HUES6 (cell line): ENCODE results near the gene SVEP1.
"Not testable (repeated sequence)": the region's sequence is repeated elsewhere in the genome, so short reads cannot be mapped to it uniquely, and the experiment has no call there.

Experiments used
- H3K27ac ChIP-seq: 2 replicates; pipeline ENCODE4 v1.7.0; 2013; ENCODE audit warnings: low read depth, mild to moderate bottlenecking, low read length, inconsistent platforms
- H3K27me3 ChIP-seq: 2 replicates; pipeline ENCODE4 v1.6.1; 2013; ENCODE audit warnings: low read length; ENCODE audit not compliant: control insufficient read depth, insufficient read depth
- H3K36me3 ChIP-seq: 2 replicates; pipeline ENCODE4 v1.6.1; 2013; ENCODE audit warnings: low read length; ENCODE audit not compliant: control insufficient read depth, insufficient read depth
- H3K4me1 ChIP-seq: 2 replicates; pipeline ENCODE4 v1.6.1; 2013; ENCODE audit warnings: low read length; ENCODE audit not compliant: control insufficient read depth, insufficient read depth
- H3K4me3 ChIP-seq: 2 replicates; pipeline ENCODE4 v1.5.1; 2013; ENCODE audit warnings: low read depth, low read length
- H3K9ac ChIP-seq: one replicate; pipeline ENCODE4 v1.6.1; 2013; ENCODE audit warnings: mild to moderate bottlenecking, low read length
- H3K9me3 ChIP-seq: 2 replicates; pipeline ENCODE4 v1.6.1; 2013; ENCODE audit warnings: low read depth, low read length; ENCODE audit not compliant: control insufficient read depth, insufficient read depth

SVEP1 gene

DNA sequence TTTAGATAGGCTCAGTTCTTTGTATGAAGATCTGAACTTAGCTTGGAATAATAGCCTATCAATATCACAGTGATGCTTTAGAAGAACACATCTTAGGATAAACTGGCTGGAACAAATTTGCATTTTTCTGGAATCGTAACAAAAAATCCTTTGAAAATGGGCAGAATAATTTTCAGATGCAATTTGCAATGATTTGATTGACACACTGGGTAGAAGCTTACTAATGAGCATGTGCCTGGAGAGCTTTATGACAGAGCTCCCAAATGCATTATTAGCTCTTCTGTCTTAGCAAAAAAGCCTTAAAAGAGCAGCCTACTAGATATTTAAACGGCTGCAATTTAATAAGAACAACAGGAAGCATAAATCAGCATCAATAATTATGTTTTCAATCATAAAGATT, 165.1 kb downstream of the SVEP1 start:
- H3K27ac ChIP-seq = no peak overlapping the region
- H3K9me3 ChIP-seq = peaks cover 4% of the 10 kb centered on the region; the same call in 1 of the 2 replicates
- H3K27me3 ChIP-seq = no peaks in the 10 kb centered on the region
- H3K4me1 ChIP-seq = no peaks in the 10 kb centered on the region
- no peak overlapping the region for H3K9ac ChIP-seq
- no peaks in the 10 kb centered on the region; the same call in 1 of the 2 replicates for H3K36me3 ChIP-seq
- no peak overlapping the region for H3K4me3 ChIP-seq

DNA sequence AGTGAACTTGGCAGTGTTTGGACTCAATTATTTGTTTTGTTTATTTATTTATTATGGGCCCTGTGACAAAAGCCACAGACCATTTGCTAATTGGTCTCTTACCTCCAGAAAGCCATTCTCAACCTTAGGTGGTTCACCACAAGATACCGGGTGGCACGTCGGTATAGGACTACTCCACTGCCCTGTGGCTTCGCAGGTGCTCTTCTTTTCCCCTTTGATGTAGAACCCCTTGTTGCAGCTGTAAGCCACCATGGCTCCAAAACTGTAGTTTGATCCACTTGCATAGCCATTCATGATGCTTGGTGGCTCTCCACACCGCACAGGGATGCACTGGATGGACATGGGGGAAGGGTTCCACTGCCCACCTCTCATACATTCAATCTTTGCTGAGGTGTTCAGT, 168.6 kb downstream of the SVEP1 start:
- Histone ChIP-seq H3K9me3 (peaks cover 3% of the 10 kb centered on the region; the same call in 1 of the 2 replicates), H3K4me3 (no peak overlapping the region), H3K36me3 (no peaks in the 10 kb centered on the region; the same call in 1 of the 2 replicates), H3K27ac (no peak overlapping the region), H3K4me1 (no peaks in the 10 kb centered on the region), H3K9ac (no peak overlapping the region), H3K27me3 (no peaks in the 10 kb centered on the region)

DNA sequence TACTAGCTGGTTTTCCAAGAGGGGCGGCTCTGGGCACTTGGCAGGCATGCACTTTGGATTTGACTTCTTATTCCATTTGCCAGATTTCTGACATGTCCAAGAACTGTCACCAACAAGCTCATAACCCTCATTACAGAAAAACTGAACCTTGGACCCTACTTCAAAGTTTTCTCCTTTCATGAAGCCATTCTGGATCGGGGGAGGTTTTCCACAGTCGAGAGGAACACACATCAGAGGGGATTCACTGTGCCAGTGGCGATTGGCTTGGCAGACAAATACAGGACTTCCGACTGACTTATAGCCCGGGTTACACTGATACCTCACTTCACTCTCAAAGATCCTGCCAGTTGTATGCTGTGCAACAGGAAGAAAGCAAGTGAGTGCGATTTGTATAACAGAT, 170.9 kb downstream of the SVEP1 start:
- Histone ChIP-seq H3K4me3 (no peak overlapping the region), H3K4me1 (no peaks in the 10 kb centered on the region), H3K9ac (no peak overlapping the region), H3K9me3 (no peaks in the 10 kb centered on the region), H3K27me3 (no peaks in the 10 kb centered on the region), H3K27ac (no peak overlapping the region), H3K36me3 (no peaks in the 10 kb centered on the region; the same call in 1 of the 2 replicates)

DNA sequence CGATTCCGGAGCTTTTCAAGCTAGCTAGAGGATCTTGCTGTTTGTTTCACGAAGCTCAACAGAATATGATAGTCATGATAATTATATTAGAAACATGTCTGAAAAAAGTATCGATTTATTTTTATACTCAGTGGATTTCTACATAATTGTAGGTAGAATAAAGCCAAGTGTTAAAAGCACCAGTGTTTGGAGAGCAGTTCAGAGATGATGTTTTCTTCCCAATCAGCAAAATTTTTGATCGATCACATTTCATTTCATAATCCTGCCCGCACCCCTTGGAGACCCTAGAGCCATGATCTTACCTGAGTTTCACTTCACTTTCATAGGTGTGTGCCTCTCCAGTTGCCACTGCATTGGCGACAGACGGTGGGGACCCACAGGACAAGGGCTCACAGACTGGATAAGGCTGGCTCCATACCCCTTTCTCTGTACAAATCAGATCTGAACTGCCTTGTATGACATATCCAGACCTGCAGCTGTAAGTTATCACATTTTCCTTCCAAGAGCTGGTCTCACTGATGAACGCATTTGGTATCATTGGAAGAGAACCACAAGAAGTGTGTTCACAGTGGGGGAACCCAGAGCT, 173.6 kb downstream of the SVEP1 start:
- Histone ChIP-seq H3K4me1 (no peaks in the 10 kb centered on the region), H3K27ac (no peak overlapping the region), H3K4me3 (no peak overlapping the region), H3K36me3 (no peaks in the 10 kb centered on the region; the same call in 1 of the 2 replicates), H3K9ac (no peak overlapping the region), H3K9me3 (no peaks in the 10 kb centered on the region), H3K27me3 (no peaks in the 10 kb centered on the region)

DNA sequence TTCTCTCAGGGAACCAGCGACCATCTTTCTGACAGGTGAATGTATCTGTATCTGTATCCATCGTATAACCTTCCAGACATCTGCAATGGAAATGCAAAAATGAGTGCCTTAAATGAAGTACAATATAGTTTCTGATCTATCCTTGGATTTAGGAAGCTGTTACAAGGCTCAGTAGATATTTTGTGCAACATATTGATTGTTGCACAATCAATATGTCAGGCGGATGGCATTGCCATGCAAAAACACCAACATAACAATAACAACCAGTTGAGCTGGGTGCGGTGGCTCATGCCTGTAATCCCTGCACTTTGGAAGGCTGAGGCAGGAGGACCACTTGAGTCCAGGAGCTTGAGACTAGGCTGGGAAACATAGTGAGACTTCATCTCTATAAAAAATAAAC, 175.1 kb downstream of the SVEP1 start:
- Histone ChIP-seq H3K4me3 (no peak overlapping the region), H3K9me3 (no peaks in the 10 kb centered on the region), H3K9ac (no peak overlapping the region), H3K27ac (no peak overlapping the region), H3K36me3 (no peaks in the 10 kb centered on the region; the same call in 1 of the 2 replicates), H3K27me3 (no peaks in the 10 kb centered on the region), H3K4me1 (no peaks in the 10 kb centered on the region)

DNA sequence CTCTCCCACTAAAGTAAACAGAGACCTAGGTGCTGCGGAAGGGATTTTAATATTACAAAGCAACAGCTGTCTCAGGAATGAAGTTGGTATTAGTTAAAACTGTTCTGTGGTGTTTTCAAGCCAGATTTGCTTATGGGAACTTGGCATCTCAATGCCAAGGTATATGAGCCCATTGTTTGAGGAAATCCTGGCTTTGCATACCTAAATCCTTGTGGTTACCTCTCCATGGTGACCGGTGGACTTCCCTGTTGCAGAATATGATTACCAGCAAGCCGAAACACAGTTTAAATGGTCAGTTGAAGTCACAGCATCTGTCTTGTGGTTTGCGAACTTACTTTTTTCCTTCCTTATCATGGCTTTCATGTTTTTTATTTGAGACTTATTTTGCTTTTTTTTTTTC, 179.6 kb downstream of the SVEP1 start:
- no peak overlapping the region for H3K9ac ChIP-seq
- no peaks in the 10 kb centered on the region for H3K4me1 ChIP-seq
- H3K9me3 ChIP-seq = no peaks in the 10 kb centered on the region

DNA sequence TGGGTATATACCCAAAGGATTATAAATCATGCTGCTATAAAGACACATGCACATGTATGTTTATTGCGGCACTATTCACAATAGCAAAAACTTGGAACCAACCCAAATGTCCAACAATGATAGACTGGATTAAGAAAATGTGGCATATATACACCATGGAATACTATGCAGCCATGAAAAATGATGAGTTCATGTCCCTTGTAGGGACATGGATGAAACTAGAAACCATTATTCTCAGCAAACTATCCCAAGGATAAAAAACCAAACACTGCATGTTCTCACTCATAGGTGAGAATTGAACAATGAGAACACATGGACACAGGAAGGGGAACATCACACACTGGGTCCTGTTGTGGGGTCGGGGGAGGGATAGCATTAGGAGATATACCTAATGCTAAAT, 180.5 kb downstream of the SVEP1 start:
- not testable (repeated sequence) for H3K4me3 ChIP-seq, H3K27me3 ChIP-seq, H3K27ac ChIP-seq, H3K36me3 ChIP-seq, H3K9me3 ChIP-seq, H3K4me1 ChIP-seq, H3K9ac ChIP-seq

More for the DNA sequence above, 179.6 kb downstream of the SVEP1 start:
- no peaks in the 10 kb centered on the region for H3K27me3 ChIP-seq
- no peak overlapping the region for H3K27ac ChIP-seq
- H3K36me3 ChIP-seq = no peaks in the 10 kb centered on the region
- H3K4me3 ChIP-seq = no peak overlapping the region

DNA sequence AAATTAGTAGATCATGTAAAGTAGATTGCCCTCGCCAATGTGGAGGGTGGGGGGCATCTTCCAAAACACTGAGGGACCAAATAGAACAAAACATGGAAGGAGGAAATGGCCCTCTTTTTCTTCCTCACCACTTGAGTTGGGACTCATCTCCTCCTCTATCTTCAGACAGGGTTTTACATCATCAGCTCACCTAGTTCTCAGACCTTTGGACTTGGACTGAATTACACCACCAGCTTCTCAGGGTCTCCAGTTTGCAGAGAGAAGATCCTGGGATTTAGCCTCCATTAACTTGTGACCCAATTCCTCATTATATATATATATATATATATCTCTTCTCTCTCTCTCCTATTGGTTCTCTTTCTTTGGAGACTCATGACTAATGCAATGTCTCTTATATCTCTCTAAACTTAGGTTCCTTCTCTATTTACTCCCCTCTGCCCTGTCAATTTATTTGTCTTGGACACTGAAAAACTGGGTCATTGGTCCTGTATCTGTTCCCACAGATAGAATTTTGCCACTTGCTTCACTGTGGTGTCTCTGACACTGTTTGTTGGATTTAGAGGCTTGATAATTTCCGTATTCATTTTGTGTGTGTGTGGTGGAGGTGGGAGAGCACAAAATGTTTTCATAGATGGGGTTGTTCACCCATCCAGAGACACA, 187.6 kb downstream of the SVEP1 start:
- H3K9ac ChIP-seq = no peak overlapping the region
- no peaks in the 10 kb centered on the region for H3K4me1 ChIP-seq
- H3K4me3 ChIP-seq = no peak overlapping the region
- H3K27me3 ChIP-seq = no peaks in the 10 kb centered on the region
- H3K36me3 ChIP-seq = no peaks in the 10 kb centered on the region
- peaks cover 8% of the 10 kb centered on the region; the same call in 1 of the 2 replicates for H3K9me3 ChIP-seq
- no peak overlapping the region for H3K27ac ChIP-seq

DNA sequence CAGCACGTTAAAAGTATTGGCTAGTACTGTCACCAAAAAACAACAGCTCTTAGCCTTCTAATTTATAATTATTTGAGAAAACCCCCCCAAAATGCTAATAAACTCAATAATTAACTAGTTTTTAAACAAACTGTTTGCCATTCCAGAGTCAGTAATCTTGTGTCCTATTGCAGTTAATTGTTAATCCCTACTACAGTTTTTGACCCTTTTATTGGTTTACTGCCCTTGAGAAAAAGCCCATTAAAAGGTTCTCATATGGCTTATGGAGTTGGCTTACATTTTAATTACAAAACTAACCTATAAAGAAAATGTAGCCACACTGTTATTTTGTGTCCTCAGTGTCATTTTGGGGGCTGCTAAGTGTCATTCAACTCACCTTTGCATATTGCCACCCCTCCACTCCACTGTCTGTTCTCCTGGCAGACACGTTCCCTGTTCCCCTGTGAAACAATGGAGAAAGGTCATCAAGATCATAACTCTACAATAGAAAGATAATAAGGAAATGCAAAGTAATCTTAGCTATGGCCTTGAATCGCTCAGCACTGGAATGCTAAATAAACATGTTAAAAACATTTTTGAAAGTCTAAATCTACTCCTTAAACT, 190.3 kb downstream of the SVEP1 start:
- no peak overlapping the region for H3K4me3 ChIP-seq
- no peak overlapping the region for H3K9ac ChIP-seq
- no peaks in the 10 kb centered on the region for H3K4me1 ChIP-seq

DNA sequence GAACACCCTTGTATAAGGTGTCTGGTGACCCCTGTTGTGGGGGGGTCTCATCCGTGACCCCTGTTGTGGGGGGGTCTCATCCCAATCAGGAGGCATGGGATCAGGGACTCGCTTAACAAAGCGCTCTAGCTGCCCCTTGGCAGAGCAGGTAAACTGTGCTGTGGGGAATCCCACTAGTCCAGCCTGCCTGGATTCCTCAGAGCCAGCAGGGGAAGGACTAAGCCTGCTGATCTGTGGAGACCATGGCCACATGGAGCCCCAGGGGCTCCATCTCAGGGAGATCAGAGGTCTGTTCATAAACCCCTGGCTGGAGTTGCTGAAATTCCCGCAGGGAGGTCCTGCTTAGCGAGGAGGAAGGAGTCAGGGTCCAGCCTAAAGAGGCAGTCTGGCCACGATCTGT, 196.1 kb downstream of the SVEP1 start:
- no peak overlapping the region for H3K4me3 ChIP-seq
- H3K27ac ChIP-seq = no peak overlapping the region
- no peaks in the 10 kb centered on the region for H3K9me3 ChIP-seq
- no peaks in the 10 kb centered on the region for H3K27me3 ChIP-seq
- H3K36me3 ChIP-seq = no peaks in the 10 kb centered on the region
- no peaks in the 10 kb centered on the region for H3K4me1 ChIP-seq
- H3K9ac ChIP-seq = no peak overlapping the region

More for the DNA sequence above, 190.3 kb downstream of the SVEP1 start:
- no peaks in the 10 kb centered on the region for H3K36me3 ChIP-seq
- H3K27ac ChIP-seq = no peak overlapping the region
- no peaks in the 10 kb centered on the region for H3K27me3 ChIP-seq
- peaks cover 6% of the 10 kb centered on the region; the same call in 1 of the 2 replicates for H3K9me3 ChIP-seq

DNA sequence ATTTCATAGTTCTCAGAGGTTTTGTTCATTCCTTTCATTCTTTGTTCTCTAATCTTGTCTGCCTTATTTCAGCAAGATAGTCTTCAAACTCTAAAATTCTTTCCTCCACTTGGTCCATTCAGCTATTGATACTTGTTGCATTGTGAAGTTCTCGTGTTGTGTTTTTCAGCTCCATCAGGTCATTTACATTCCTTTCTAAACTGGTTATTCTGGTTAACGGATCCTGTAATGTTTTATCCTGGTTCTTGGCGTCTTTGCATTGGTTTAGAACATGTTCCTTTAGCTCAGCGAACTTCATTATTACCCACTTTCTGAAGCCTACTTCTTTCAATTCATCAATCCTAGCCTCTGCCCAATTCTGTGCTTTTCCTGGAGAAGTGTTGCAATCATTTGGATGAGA, 196.8 kb downstream of the SVEP1 start:
- Histone ChIP-seq H3K9ac (no peak overlapping the region), H3K36me3 (no peaks in the 10 kb centered on the region), H3K4me1 (no peaks in the 10 kb centered on the region), H3K4me3 (no peak overlapping the region), H3K27ac (no peak overlapping the region), H3K9me3 (no peaks in the 10 kb centered on the region), H3K27me3 (no peaks in the 10 kb centered on the region)
